ENCODE measurements around the gene IGFBP7.

The IGFBP7 gene

GRCh38 chr4:57093845-57094831 is 16.0 kb downstream of the IGFBP7 start:
- DNase-seq, result no peak

DNA sequence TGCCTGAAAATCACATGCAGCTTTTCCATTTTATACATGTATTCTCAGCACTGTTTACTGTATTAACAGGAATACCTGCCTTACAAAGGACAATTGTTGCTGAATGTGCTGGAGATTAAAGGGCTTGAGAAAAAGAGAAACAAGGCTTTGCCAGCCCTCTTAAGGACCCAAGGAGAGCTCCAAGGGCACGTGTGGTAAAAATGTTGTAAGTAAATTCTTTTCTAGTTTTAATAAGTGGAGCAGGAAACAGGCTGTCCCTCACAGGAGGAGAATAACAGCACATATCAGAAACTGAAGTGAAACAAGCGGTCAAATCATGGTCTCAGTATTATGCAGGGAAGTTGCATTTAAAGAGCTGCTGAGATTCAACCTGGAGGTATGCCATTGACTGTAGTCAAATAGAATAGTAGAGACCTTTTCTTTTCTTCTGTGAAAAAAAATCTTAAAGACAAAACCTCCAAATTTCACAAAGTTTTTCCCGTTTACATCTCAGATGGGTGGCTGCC is 18.5 kb downstream of the IGFBP7 start:
- no peak for DNase-seq

GRCh38 chr4:57090079-57090478 is 20.1 kb downstream of the IGFBP7 start:
- no peak for DNase-seq

DNA sequence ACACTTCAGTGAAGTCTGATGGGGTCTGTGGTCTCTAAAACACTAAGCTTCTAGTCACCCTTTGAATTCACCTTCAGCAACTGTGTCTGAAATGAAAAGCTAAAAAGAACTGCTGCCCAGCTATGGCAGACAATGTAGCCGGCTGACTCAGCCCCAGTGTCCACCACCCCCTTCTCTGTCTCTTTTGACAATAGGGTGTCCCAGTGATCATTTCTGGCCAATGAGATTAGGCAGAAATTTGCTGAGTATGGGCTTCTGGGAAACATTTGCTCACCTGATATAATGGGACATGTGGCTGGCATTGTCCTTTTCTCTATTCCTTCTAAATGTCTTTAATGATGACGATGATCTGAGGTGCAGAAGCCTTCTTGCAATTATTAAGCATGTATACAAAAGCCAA is 20.6 kb downstream of the IGFBP7 start:
- no peak for DNase-seq

- DNase-seq, result no peak
These were observed 24.0 kb downstream of the IGFBP7 start for GRCh38 chr4:57086031-57086723.

GRCh38 chr4:57085278-57085677 is 24.9 kb downstream of the IGFBP7 start:
- no peak for DNase-seq

DNA sequence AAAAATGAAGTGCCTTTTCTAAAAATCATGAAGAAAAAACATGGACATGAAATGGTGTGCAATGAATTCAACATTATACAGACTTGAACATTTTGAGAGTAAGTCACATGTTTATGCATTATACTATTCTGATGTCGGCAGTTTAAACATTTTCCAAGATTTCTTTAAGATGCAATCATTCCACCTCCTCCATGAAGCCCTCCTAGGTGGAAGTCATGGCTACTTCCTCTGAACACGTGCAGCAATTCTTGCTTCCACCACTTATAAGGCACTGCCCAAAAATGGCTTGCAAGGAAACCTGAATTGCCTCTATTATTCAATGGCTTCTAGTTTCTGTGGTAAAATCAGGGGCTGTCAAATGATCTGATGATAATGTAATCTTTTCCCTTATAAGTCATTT is 25.8 kb downstream of the IGFBP7 start:
- no peak for DNase-seq

GRCh38 chr4:57083090-57083489 is 27.1 kb downstream of the IGFBP7 start:
- DNase-seq, result no peak

DNA sequence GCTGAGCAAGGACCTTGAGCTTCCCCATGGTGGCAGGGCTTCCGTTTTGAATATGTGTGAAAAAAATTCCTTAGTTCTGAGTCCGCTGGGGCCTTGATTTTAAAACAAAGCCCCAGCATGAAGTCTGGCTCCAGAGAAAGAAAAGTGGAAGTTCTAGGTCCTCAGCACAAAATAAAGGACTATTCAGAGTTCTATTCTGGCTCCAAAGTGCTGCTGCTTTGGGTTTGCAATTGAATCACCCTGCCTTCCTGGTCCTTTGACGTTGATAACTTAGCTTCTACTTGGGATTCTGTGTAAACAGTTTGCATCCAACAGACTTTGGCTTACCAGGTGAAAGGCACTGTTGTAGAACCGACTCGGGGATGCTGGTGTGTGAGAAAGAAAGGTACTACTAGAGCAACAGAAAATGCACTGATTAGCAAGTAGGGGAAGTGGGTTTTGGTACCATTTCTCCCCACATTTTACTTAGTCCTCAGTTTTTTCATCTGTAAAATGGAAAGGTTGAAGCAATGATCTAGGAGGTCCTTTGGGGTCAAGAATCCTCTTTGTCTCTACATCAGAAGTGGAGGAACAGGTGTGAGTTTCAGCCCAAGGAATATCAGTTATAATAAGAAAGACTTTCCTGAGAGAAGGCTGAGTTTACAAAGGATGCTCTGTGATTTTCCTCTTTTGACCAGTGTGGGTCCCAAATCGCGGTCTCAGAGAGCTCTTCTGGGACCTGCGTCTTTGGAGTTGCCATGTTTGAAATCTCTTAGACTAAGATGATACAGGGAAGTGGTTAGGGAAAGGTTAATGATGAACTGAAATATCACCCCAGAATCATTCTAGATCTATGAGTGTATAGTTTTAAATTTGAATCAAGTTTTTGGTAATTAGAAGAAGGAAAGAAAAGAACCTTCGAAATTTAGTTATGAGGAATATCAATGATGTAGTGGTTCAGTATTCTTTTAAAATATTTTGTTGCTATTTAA is 28.2 kb downstream of the IGFBP7 start:
- DNase-seq, result no peak

- DNase-seq, result no peak
These were observed 29.2 kb downstream of the IGFBP7 start for GRCh38 chr4:57080781-57081650.

GRCh38 chr4:57078685-57079521 is 31.3 kb downstream of the IGFBP7 start:
- DNase-seq, result peak; percentile 66

GRCh38 chr4:57077550-57078343 is 32.4 kb downstream of the IGFBP7 start:
- DNase-seq, result no peak

- no peak for DNase-seq
These were observed 33.5 kb downstream of the IGFBP7 start for GRCh38 chr4:57076646-57077045.

DNA sequence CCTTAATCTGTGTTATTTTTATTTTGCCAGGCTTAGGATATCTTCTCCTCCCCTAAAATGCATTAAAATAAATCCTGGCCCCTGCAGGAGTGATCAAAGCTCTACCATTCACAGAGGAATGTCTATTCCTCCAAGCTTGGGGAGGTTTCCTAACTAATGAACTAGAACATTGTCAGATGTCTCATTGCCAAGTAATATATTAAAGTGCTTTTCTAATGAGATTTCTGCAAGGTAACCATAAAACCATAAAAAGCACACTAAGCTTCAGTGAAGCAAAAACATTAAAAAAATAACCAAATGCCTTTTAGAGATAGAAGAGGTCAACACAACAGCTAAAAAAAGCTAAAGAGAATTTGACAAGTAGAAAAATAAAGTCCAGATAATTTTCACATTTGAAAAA is 34.8 kb downstream of the IGFBP7 start:
- DNase-seq, result no peak

GRCh38 chr4:57074744-57075143 is 35.4 kb downstream of the IGFBP7 start:
- no peak for DNase-seq

DNA sequence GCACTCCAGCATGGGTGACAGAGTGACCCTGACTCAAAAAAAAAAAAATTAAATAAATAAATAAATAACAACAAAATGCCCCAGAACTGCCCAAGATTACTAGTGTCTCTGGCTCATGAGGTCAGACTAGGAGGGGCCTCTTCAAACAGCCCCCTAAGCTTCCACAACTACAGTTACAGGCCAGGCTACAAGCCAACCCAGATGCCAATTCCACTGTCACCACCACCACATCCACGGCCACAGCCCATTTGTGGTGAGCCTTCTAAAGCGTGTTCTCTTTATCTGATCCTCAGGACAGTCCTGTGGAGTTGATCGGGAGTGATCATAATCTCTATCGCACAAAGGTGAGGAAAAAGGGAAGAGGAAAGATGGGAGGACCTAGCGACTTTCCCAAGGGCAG is 36.6 kb downstream of the IGFBP7 start:
- no peak for DNase-seq

- DNase-seq, result no peak
These were observed 38.9 kb downstream of the IGFBP7 start for GRCh38 chr4:57071326-57071725.

DNA sequence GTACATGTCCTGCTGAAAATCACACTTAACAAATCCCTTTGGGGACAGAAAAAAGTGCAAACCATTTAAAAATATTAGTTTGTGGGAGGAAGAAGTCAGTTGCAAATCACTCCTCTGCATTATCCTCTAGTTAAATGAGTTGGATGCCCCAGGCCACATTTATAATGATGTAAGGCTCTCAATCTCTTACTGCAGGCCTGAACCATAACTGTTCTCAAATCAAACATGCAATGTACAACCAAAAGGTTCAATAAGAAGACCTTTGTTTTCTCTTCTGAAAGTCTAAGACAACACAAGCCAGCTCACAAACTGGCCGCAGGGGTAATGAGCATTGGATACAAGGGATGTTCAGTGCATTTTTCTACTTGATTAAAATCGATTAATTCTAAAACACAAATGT is 39.7 kb downstream of the IGFBP7 start:
- DNase-seq, result no peak

- no peak for DNase-seq
These were observed 41.8 kb downstream of the IGFBP7 start for GRCh38 chr4:57068237-57068981.

All from NCI-H1105 (cell line).